HepG2 (cell line): Measurements from ENCODE around the gene CRIP1. TPM values are rescaled to one million over a fixed set of nuclear protein-coding genes. Genes with fewer than 3 reads are reported as not detected.
A peak's percentile ranks its signal among the peaks of the same experiment; 100 is the strongest.

Experiments
- ELF4 ChIP-seq: sonication (generic); formaldehyde crosslinking; IDR thresholded peaks from 2 replicates; pipeline ENCODE4 v1.5.0; 2020; ENCODE audit warnings: missing genetic modification reagents, mild to moderate bottlenecking, moderate library complexity, borderline replicate concordance
- ETV5 ChIP-seq: IDR thresholded peaks from 2 replicates; pipeline ENCODE4 v1.6.1; 2018; ENCODE audit warnings: missing biosample characterization, missing genetic modification reagents, inconsistent platforms, borderline replicate concordance
- FOXP4 ChIP-seq: sonication (generic); formaldehyde crosslinking; IDR thresholded peaks from 2 replicates; pipeline ENCODE4 v1.4.0; 2020; ENCODE audit warnings: missing genetic modification reagents
- GTF2F1 ChIP-seq: fragments of 150-350 bp; IDR thresholded peaks from 2 replicates; pipeline ENCODE4 v1.6.1; 2014; ENCODE audit warnings: low read length
- PRDM10 ChIP-seq: sonication (generic); formaldehyde crosslinking; IDR thresholded peaks from 2 replicates; pipeline ENCODE4 v1.4.0; 2020; ENCODE audit warnings: low read depth, missing genetic modification reagents
- RFX3 ChIP-seq: IDR thresholded peaks from 2 replicates; pipeline ENCODE4 v1.6.1; 2016; ENCODE audit warnings: missing biosample characterization, missing genetic modification reagents
- RXRA ChIP-seq: sonication (generic); formaldehyde crosslinking; IDR thresholded peaks from 2 replicates; pipeline ENCODE4 v1.5.1; 2020; ENCODE audit warnings: missing genetic modification reagents
- TFAP4 ChIP-seq: sonication (generic); IDR thresholded peaks from 2 replicates; pipeline ENCODE4 v1.6.1; 2016; ENCODE audit warnings: low read depth, borderline replicate concordance
- THYN1 ChIP-seq: sonication (generic); formaldehyde crosslinking; IDR thresholded peaks from 2 replicates; pipeline ENCODE4 v1.8.1; 2023; ENCODE audit warnings: low read depth, mild to moderate bottlenecking, moderate library complexity, missing genetic modification reagents, borderline replicate concordance
- ZNF263 ChIP-seq: sonication (generic); formaldehyde crosslinking; IDR thresholded peaks from 2 replicates; pipeline ENCODE4 v1.4.0; 2020; ENCODE audit warnings: missing genetic modification reagents
- ZNF414 ChIP-seq: sonication (generic); formaldehyde crosslinking; IDR thresholded peaks from 2 replicates; pipeline ENCODE4 v1.5.0; 2020; ENCODE audit warnings: missing genetic modification reagents
- ZNF570 ChIP-seq: sonication (generic); formaldehyde crosslinking; IDR thresholded peaks from 2 replicates; pipeline ENCODE4 v1.4.0; 2020; ENCODE audit warnings: mild to moderate bottlenecking, missing genetic modification reagents, borderline replicate concordance
- ZNF704 ChIP-seq: sonication (generic); formaldehyde crosslinking; IDR thresholded peaks from 2 replicates; pipeline ENCODE4 v1.8.1; 2023; ENCODE audit warnings: mild to moderate bottlenecking, inconsistent platforms, moderate library complexity, missing genetic modification reagents, borderline replicate concordance
- polyA plus RNA-seq, 8 experiments: library from polyadenylated mRNA; depleted of rRNA in 3 of 8; stranded (reverse) in 7 of 8; unstranded in 1 of 8; fragments of >200 nt; fragmentation: Illumina TruSeq in 4 of 8; extraction: Trizol in 4 of 8; gene quantifications; 2 replicates each; pipeline versions ENCODE4 v1.2.1 to v1.2.3, GENCODE V29; 2011 to 2016; ENCODE audit warnings: low read depth in 4 of 8, missing spikeins in 1 of 8, mixed read lengths in 1 of 8; ENCODE audit not compliant: insufficient read depth in 1 of 8
- total RNA-seq, 5 experiments: library from RNA; depleted of rRNA; stranded (reverse); fragments of >200 nt; fragmentation: Illumina TruSeq; extraction: Trizol; gene quantifications; 2 replicates each; pipeline ENCODE4 v1.2.3, GENCODE V29; 2016; ENCODE audit warnings: low read depth in 1 of 5
- TF ChIP-seq, protein P1 (sequence below): conservative IDR thresholded peaks from 2 replicates; pipeline ENCODE4 v1.6.1; 2018; ENCODE audit warnings: missing genetic modification reagents
- TF ChIP-seq, protein P2 (sequence below), 2 experiments: sonication (generic) in 1 of 2; formaldehyde crosslinking in 1 of 2; IDR thresholded peaks; 2 replicates each; pipeline versions ENCODE4 v1.4.0 to v1.6.1; 2018 to 2020; ENCODE audit warnings: missing genetic modification reagents in 2 of 2, borderline replicate concordance in 1 of 2, low read depth in 1 of 2, mild to moderate bottlenecking in 1 of 2, missing biosample characterization in 1 of 2

Gene CRIP1
- total and polyA plus RNA-seq, 2 of the 13 experiments (the other 11 are each of a cell fraction or from before 2014, with no cell fraction given) = 53.9 to 59.5 TPM

DNA sequence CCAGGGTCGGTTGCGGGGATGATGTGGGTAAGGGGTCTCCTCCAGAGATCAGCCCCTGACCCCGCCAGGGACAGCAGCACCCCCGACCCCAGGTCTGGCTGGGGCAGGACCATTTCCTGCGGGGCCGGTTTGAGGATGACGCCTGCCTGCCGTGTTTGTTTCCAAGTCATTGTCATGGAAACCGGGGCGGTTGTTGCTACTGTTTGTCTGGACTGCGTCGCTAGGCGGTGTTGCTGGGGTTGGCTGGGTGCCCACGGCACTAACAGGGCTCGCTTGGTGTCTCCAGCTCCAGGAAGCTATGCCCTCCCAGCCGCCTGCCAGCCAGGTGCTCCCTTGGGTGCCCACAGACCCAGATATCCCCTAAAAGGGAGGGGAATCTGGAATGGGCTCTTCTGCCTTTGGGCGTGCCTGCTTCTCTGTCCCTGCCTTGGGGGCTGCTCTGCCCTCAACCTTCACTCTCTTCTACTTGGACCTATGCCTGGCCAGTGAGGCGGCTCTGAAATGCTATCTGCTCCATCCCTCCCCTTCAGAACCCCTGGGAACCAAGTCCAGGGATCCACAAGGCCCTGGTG is 4.7 kb upstream of the CRIP1 start (continued):
- TF ChIP-seq ETV5 (CRISPR knock-in tag) (0 out of 2 replicates have a peak, but pooled peaks have one; percentile 30), ZNF263 (CRISPR knock-in tag) (peak; percentile 51; the same call in 1 of the 2 replicates), TFAP4 (no peak), GTF2F1 (0 out of 2 replicates have a peak, but pooled peaks have one; percentile 49), RFX3 (CRISPR knock-in tag) (peak; percentile 89), RXRA (peak; percentile 53; the same call in 1 of the 2 replicates), ZNF704 (CRISPR knock-in tag) (no peak), ZNF570 (CRISPR knock-in tag) (no peak), PRDM10 (CRISPR knock-in tag) (0 out of 2 replicates have a peak, but pooled peaks have one; percentile 31), ZNF414 (CRISPR knock-in tag) (no peak), ELF4 (no peak), THYN1 (no peak), FOXP4 (peak; percentile 41; the same call in 1 of the 2 replicates)
- TF ChIP-seq, protein P1, sequence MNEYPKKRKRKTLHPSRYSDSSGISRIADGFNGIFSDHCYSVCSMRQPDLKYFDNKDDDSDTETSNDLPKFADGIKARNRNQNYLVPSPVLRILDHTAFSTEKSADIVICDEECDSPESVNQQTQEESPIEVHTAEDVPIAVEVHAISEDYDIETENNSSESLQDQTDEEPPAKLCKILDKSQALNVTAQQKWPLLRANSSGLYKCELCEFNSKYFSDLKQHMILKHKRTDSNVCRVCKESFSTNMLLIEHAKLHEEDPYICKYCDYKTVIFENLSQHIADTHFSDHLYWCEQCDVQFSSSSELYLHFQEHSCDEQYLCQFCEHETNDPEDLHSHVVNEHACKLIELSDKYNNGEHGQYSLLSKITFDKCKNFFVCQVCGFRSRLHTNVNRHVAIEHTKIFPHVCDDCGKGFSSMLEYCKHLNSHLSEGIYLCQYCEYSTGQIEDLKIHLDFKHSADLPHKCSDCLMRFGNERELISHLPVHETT = no peak
- TF ChIP-seq, protein P2, sequence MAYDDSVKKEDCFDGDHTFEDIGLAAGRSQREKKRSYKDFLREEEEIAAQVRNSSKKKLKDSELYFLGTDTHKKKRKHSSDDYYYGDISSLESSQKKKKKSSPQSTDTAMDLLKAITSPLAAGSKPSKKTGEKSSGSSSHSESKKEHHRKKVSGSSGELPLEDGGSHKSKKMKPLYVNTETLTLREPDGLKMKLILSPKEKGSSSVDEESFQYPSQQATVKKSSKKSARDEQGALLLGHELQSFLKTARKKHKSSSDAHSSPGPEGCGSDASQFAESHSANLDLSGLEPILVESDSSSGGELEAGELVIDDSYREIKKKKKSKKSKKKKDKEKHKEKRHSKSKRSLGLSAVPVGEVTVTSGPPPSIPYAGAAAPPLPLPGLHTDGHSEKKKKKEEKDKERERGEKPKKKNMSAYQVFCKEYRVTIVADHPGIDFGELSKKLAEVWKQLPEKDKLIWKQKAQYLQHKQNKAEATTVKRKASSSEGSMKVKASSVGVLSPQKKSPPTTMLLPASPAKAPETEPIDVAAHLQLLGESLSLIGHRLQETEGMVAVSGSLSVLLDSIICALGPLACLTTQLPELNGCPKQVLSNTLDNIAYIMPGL (CRISPR knock-in tag; IDR thresholded peaks at IDR 0.05; ENCODE audit: borderline replicate concordance in 1 of 2, low read depth in 1 of 2) = peak in 1 of 2 experiments; percentile 21; a peak in 1 of 4 replicates
